IMR-90 (cell line): ENCODE results near the gene DNM3. TPM values are rescaled to one million over a fixed set of nuclear protein-coding genes. Genes with fewer than 3 reads are reported as not detected.

Experiments
- ATAC-seq: fragments of 200-7000 bp; cut with Tn5 transposase; 2 replicates; pipeline ENCODE4 v1.9.1; 2020; ENCODE audit warnings: low read depth, mild to moderate bottlenecking, moderate library complexity
- BruUV-seq: library from RNA; stranded (reverse); fragments of 400-500 nt; replicated peaks from 2 replicates; lab custom pipeline; 2021; lab: Mats Ljungman, UMichigan
- CTCF ChIA-PET: fragments of 300-600 bp; formaldehyde crosslinking; extraction: SDS; loops from one replicate; lab custom pipeline; 2021; ENCODE audit warnings: antibody characterized with exemption; lab: Yijun Ruan, JAX
- POLR2A ChIA-PET: fragments of 300-600 bp; sonication (Branson Sonifier 250); formaldehyde crosslinking; loops from one replicate; lab custom pipeline; 2022; ENCODE audit warnings: antibody characterized with exemption; ENCODE audit not compliant: unreplicated experiment; lab: Charles Lee
- DNase-seq: peaks from one replicate; pipeline ENCODE4 v3.0.0; 2013
- H2AFZ ChIP-seq: replicated peaks from 2 replicates; pipeline ENCODE3; 2013; ENCODE audit warnings: low read length, mild to moderate bottlenecking; ENCODE audit not compliant: poor library complexity
- H2AK5ac ChIP-seq: 2 replicates; pipeline ENCODE4 v1.6.1; 2013; ENCODE audit warnings: low read depth, low read length, inconsistent platforms
- H2AK9ac ChIP-seq: replicated peaks from 2 replicates; pipeline ENCODE3; 2013; ENCODE audit warnings: mild to moderate bottlenecking, low read depth, low read length, moderate library complexity; ENCODE audit not compliant: poor library complexity
- H2BK120ac ChIP-seq: 2 replicates; pipeline ENCODE4 v1.6.1; 2013; ENCODE audit warnings: low read depth, low read length, inconsistent platforms
- H2BK15ac ChIP-seq: 3 replicates; pipeline ENCODE4 v1.6.1; 2013; ENCODE audit warnings: low read depth, low read length, inconsistent platforms
- H2BK20ac ChIP-seq: 2 replicates; pipeline ENCODE4 v1.6.1; 2013; ENCODE audit warnings: low read depth, mild to moderate bottlenecking, inconsistent platforms, low read length, moderate library complexity
- H2BK5ac ChIP-seq: 2 replicates; pipeline ENCODE4 v1.6.1; 2013; ENCODE audit warnings: mild to moderate bottlenecking, low read depth, low read length, inconsistent platforms; ENCODE audit not compliant: poor library complexity, severe bottlenecking
- H3K14ac ChIP-seq: replicated peaks from 2 replicates; pipeline ENCODE4 v1.6.1; 2013; ENCODE audit warnings: low read depth, low read length, inconsistent platforms
- H3K18ac ChIP-seq: 2 replicates; pipeline ENCODE4 v1.6.1; 2013; ENCODE audit warnings: low read depth, low read length, control low read depth
- H3K23ac ChIP-seq: 2 replicates; pipeline ENCODE4 v1.6.1; 2013; ENCODE audit warnings: low read depth, low read length, inconsistent platforms
- H3K27ac ChIP-seq: 2 replicates; pipeline ENCODE4 v1.5.1; 2013; ENCODE audit warnings: mild to moderate bottlenecking, control low read depth, low read length; ENCODE audit not compliant: insufficient read depth
- H3K27me3 ChIP-seq: 2 replicates; pipeline ENCODE4 v1.6.1; 2013; ENCODE audit warnings: low read length; ENCODE audit not compliant: control insufficient read depth, insufficient read depth
- H3K36me3 ChIP-seq: 2 replicates; pipeline ENCODE4 v1.6.1; 2013; ENCODE audit warnings: low read length, mixed read lengths; ENCODE audit not compliant: control insufficient read depth, insufficient read depth
- H3K4ac ChIP-seq: 2 replicates; pipeline ENCODE4 v1.6.1; 2013; ENCODE audit warnings: low read depth, low read length, inconsistent platforms
- H3K4me1 ChIP-seq: 2 replicates; pipeline ENCODE4 v1.6.1; 2013; ENCODE audit warnings: low read length, mixed read lengths; ENCODE audit not compliant: control insufficient read depth, insufficient read depth
- H3K4me2 ChIP-seq: 2 replicates; pipeline ENCODE4 v1.6.1; 2013; ENCODE audit warnings: low read depth, mild to moderate bottlenecking, control low read depth, low read length, moderate library complexity
- H3K4me3 ChIP-seq: 2 replicates; pipeline ENCODE4 v1.5.1; 2013; ENCODE audit warnings: low read depth, mild to moderate bottlenecking, control low read depth, low read length, moderate library complexity; ENCODE audit not compliant: insufficient read depth
- H3K56ac ChIP-seq: 2 replicates; pipeline ENCODE4 v1.6.1; 2013; ENCODE audit warnings: low read length, inconsistent platforms; ENCODE audit not compliant: insufficient read depth; ENCODE audit errors: extremely low read depth
- H3K79me1 ChIP-seq, 2 experiments: 2 replicates each; pipeline ENCODE4 v1.6.1; 2013; ENCODE audit warnings: low read length in 2 of 2, inconsistent platforms in 1 of 2, low read depth in 1 of 2
- H3K9ac ChIP-seq: 2 replicates; pipeline ENCODE4 v1.6.1; 2013; ENCODE audit warnings: low read depth, low read length, control low read depth
- H3K9me1 ChIP-seq: 2 replicates; pipeline ENCODE4 v1.6.1; 2013; ENCODE audit warnings: low read length, inconsistent platforms; ENCODE audit not compliant: insufficient read depth
- H3K9me3 ChIP-seq: 2 replicates; pipeline ENCODE4 v1.6.1; 2013; ENCODE audit warnings: low read length; ENCODE audit not compliant: control insufficient read depth, insufficient read depth
- H4K20me1 ChIP-seq: 2 replicates; pipeline ENCODE4 v1.6.1; 2013; ENCODE audit warnings: low read length, inconsistent platforms; ENCODE audit not compliant: insufficient read depth
- H4K5ac ChIP-seq: 2 replicates; pipeline ENCODE4 v1.6.1; 2013; ENCODE audit warnings: mild to moderate bottlenecking, low read depth, low read length, control low read depth
- H4K8ac ChIP-seq, 2 experiments: 2 replicates each; pipeline ENCODE4 v1.6.1; 2013; ENCODE audit warnings: low read depth in 2 of 2, low read length in 2 of 2, control low read depth in 1 of 2, inconsistent platforms in 1 of 2
- H4K91ac ChIP-seq: 2 replicates; pipeline ENCODE4 v1.6.1; 2013; ENCODE audit warnings: low read depth, low read length, inconsistent platforms; ENCODE audit not compliant: insufficient read depth
- ELK1 ChIP-seq: fragments of 150-350 bp; IDR thresholded peaks from 2 replicates; pipeline ENCODE4 v1.6.1; 2016; ENCODE audit warnings: low read depth, mild to moderate bottlenecking, low read length, moderate library complexity, borderline replicate concordance
- RFX5 ChIP-seq: IDR thresholded peaks from 2 replicates; pipeline ENCODE4 v1.8.0; 2012; ENCODE audit warnings: low read depth, mild to moderate bottlenecking, low read length, moderate library complexity
- WGBS, 2 experiments: methylation state at CpG; one replicate each; pipeline versions ENCODE4 v1.1.5 to v1.1.7; 2013; ENCODE audit warnings: missing lambda C conversion rate in 2 of 2; ENCODE audit not compliant: insufficient read length in 1 of 2; ENCODE audit errors: extremely low coverage in 2 of 2; 5-methylcytosine and 5-hydroxymethylcytosine counted together
- dilution Hi-C: fragments of 300-500 bp; cut with HindIII; formaldehyde crosslinking; loops from one replicate; pipeline ENCODE4 v1.14.3; 2018; ENCODE audit warnings: low sequenced_read_pairs; ENCODE audit not compliant: unreplicated experiment
- in situ Hi-C: fragments of 300-500 bp; cut with MboI; formaldehyde crosslinking; loops from 3 replicates; pipeline ENCODE4 v1.14.3; 2019; ENCODE audit warnings: low sequenced_read_pairs, inconsistent platforms, mixed read lengths
- intact Hi-C: fragments of 100-400 bp; cut with micrococcal nuclease; formaldehyde crosslinking; loops from 2 replicates; pipeline ENCODE4 v1.10.0; 2022
- polyA plus RNA-seq, 3 experiments: library from polyadenylated mRNA; depleted of rRNA; stranded (reverse); fragments of >200 nt; gene quantifications; 2 replicates each; pipeline ENCODE4 v1.2.3, GENCODE V29; 2012; ENCODE audit warnings: low replicate concordance in 1 of 3
- total RNA-seq: library from RNA; depleted of rRNA; stranded (reverse); fragments of >200 nt; gene quantifications from 2 replicates; pipeline ENCODE4 v1.2.3, GENCODE V29; 2012

Gene DNM3
- total and polyA plus RNA-seq, 2 of the 4 experiments (the other 2 are of a cell fraction): 0.36 TPM

GRCh38 chr1:172292840-172293239 is 451.5 kb downstream of the DNM3 start:
- CTCF ChIA-PET: interaction anchor here (0.7 to 1.4 kb wide), 2 partner anchors 22 to 62 kb away, joined by 3 read pairs; no protein-coding TSS in a partner anchor
- Histone ChIP-seq H4K20me1 (no peaks in the 10 kb centered on the region), H3K4me1 (peaks cover 2% of the 10 kb centered on the region; the same call in 1 of the 2 replicates), H3K79me1 (no peaks in the 10 kb centered on the region), H4K8ac (no peak overlapping the region), H4K5ac (no peak overlapping the region), H3K4me2 (no peak overlapping the region), H2BK120ac (no peak overlapping the region), H4K91ac (no peak overlapping the region), H3K27me3 (no peaks in the 10 kb centered on the region), H3K18ac (peak overlapping the region; percentile 46; the same call in 1 of the 2 replicates), H2AK9ac (no peak overlapping the region), H3K9ac (no peak overlapping the region), H3K9me1 (no peaks in the 10 kb centered on the region; the same call in 1 of the 2 replicates), H2BK15ac (no peak overlapping the region), H3K27ac (no peak overlapping the region), H2AK5ac (no peak overlapping the region), H3K14ac (0 out of 2 replicates have a peak overlapping the region, but pooled peaks have one; percentile 61), H3K4ac (no peak overlapping the region), H2AFZ (no peak overlapping the region), H3K4me3 (no peak overlapping the region), H3K23ac (no peak overlapping the region), H2BK5ac (no peak overlapping the region), H3K9me3 (no peaks in the 10 kb centered on the region), H3K36me3 (no peaks in the 10 kb centered on the region), H2BK20ac (no peak overlapping the region), H3K56ac (no peak overlapping the region)
- BruUV-seq: no TSS peak
- TF ChIP-seq ELK1 (no peak), RFX5 (no peak)
- ATAC-seq (no peak), DNase-seq (no peak)
- dilution Hi-C loops (no loop called here), in situ Hi-C loops (no loop called here), intact Hi-C loops (no loop called here)
- POLR2A ChIA-PET: interaction anchor here (0.6 kb wide), 1 partner anchor 30 kb away, joined by 5 read pairs; no protein-coding TSS in a partner anchor
- WGBS, 2 experiments: no CpG with 5 or more reads among the region's 3 CpGs
